ENCODE results near the gene ACOX1. TPM values are rescaled to one million over a fixed set of nuclear protein-coding genes. Genes with fewer than 3 reads are reported as not detected.

ACOX1 gene
- total and polyA plus RNA-seq, 9 donors = 10.6 to 53.0 (median 39.4) TPM

DNA sequence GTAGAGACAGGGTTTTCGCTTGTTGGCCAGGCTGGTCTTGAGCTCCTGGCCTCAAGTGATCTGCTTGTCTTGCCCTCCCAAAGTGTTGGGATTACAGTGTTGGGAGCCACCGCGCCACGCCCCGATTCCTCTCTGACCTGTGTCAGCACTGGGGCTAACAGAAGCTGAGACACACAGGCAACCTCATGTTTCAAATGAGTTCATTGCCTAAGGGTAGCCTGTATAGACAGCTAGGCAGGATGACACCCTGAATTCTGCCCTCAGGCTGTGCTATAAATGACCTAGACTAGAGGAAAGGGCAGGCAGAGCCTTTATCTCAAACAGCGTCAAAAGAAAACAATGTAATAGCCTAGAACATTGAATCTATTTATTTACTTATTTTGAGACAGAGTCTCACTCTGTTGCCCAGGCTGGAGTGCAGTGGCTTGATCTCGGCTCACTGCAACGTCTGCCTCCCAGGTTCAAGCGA is 19.4 kb upstream of the ACOX1 start:
- peak in 1 of 5 donors; percentile 4 for DNase-seq
- Histone ChIP-seq H3K4me3 (no peak overlapping the region), H3K4me1 (ENCODE audit: insufficient read depth) (no peaks in the 10 kb centered on the region), H3K9me3 (no peaks in the 10 kb centered on the region), H3K27ac (no peak overlapping the region), H3K27me3 (no peaks in the 10 kb centered on the region), H3K36me3 (no peaks in the 10 kb centered on the region)
- WGBS, 3 donors = 90 to 95% (median 90%) methylated on average over 9 of the region's 9 CpGs
- TF ChIP-seq, protein P1, sequence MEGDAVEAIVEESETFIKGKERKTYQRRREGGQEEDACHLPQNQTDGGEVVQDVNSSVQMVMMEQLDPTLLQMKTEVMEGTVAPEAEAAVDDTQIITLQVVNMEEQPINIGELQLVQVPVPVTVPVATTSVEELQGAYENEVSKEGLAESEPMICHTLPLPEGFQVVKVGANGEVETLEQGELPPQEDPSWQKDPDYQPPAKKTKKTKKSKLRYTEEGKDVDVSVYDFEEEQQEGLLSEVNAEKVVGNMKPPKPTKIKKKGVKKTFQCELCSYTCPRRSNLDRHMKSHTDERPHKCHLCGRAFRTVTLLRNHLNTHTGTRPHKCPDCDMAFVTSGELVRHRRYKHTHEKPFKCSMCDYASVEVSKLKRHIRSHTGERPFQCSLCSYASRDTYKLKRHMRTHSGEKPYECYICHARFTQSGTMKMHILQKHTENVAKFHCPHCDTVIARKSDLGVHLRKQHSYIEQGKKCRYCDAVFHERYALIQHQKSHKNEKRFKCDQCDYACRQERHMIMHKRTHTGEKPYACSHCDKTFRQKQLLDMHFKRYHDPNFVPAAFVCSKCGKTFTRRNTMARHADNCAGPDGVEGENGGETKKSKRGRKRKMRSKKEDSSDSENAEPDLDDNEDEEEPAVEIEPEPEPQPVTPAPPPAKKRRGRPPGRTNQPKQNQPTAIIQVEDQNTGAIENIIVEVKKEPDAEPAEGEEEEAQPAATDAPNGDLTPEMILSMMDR (IDR thresholded peaks at IDR 0.05) = no peak
- TF ChIP-seq POLR2A (IDR thresholded peaks at IDR 0.05) (no peak), EP300 (IDR thresholded peaks at IDR 0.05) (no peak)
- intact Hi-C loops (cut with DNase I) = no loop called here

DNA sequence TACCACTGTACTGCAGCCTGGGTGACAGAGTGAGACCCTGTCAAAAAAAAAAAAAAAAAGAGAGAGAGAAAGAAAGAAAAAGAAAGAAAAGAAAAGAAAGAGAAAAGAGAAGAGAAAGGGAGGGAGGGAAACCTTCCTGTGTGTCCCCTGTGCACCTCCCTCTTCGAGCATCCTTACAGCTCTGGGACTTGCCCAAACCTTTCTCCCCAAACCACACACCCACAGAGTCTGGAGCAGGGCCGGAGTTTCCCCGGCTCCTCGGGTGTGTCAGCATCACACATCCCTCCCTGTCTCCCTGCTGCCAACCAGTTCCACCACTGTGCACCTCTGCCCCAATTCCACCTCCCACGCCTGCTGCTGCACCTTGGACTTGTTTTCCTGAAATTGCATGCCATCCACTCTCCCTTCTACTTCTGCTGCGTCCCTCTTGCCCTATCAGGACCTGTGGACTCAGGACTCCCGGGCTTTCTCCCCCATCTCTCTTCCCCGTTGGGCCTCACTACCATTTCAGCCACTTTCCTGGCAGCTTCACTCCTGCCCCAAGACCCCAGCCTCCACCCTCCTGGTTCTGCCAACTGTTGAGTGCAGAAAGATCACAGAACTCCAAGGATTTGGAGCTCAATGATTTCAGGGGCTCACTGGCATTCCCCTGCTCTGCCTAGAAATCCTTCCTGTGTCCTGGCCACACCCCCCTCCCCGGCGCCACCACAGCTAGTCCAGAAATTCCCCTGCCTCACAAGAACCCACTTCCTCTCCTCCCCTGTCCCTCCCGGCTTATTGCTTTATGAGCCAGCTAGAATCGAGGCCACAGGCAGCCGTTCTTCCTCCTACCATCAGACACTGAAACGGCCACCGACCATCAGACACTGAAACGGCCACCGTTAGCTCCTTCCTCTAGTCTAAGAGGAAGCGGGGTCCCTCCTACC is 18.0 kb upstream of the ACOX1 start:
- no peaks in the 10 kb centered on the region for H3K4me1 ChIP-seq (ENCODE audit: insufficient read depth)
- no peaks in the 10 kb centered on the region for H3K36me3 ChIP-seq
- no peak for TF ChIP-seq EP300 (IDR thresholded peaks at IDR 0.05)
- TF ChIP-seq, protein P1 (IDR thresholded peaks at IDR 0.05) = no peak
- no peak for TF ChIP-seq POLR2A (IDR thresholded peaks at IDR 0.05)
- peak in 1 of 5 donors; percentile 11 for DNase-seq
- no peaks in the 10 kb centered on the region for H3K27me3 ChIP-seq
- intact Hi-C loops (cut with DNase I) = no loop called here
- WGBS, 3 donors = 30 to 35% (median 34%) methylated on average over 18 of the region's 18 CpGs
- H3K9me3 ChIP-seq = no peaks in the 10 kb centered on the region
- no peak overlapping the region for H3K27ac ChIP-seq
- H3K4me3 ChIP-seq = no peak overlapping the region

DNA sequence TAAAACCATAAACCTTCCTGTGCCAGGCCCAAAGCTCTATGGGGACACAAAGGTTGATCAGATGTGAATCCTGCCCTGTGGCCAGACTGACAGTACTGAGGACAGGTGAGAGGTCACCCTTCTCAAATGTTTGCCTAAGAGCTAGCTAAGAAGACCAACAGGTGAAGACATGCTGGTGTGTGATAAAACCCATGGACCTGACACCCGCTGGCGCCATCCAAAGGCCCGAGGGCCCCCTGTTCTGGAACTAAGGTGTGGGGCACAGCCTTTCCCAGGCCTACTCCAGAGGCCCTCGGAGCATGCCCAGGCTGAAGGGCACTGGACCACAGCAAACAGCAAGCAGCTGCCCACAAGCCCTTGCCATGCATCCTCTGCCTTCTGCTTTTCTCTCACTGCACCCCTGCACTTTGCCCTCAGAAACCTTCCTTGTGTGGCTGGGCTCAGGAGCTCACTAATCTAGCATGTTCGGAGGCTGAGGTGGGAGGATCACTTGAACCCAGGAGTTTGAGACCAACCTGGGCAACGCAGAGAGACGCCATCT is 16.5 kb upstream of the ACOX1 start:
- Histone ChIP-seq H3K36me3 (no peaks in the 10 kb centered on the region), H3K27ac (no peak overlapping the region), H3K4me3 (no peak overlapping the region), H3K9me3 (no peaks in the 10 kb centered on the region), H3K27me3 (no peaks in the 10 kb centered on the region), H3K4me1 (ENCODE audit: insufficient read depth) (no peaks in the 10 kb centered on the region)
- TF ChIP-seq, protein P1 (IDR thresholded peaks at IDR 0.05) = no peak
- TF ChIP-seq POLR2A (IDR thresholded peaks at IDR 0.05) (no peak), EP300 (IDR thresholded peaks at IDR 0.05) (no peak)
- 89 to 96% (median 94%) methylated on average over 7 of the region's 7 CpGs for WGBS, 3 donors
- intact Hi-C loops (cut with DNase I) = no loop called here
- DNase-seq = peak in 2 of 5 donors; percentile 3 to 13

DNA sequence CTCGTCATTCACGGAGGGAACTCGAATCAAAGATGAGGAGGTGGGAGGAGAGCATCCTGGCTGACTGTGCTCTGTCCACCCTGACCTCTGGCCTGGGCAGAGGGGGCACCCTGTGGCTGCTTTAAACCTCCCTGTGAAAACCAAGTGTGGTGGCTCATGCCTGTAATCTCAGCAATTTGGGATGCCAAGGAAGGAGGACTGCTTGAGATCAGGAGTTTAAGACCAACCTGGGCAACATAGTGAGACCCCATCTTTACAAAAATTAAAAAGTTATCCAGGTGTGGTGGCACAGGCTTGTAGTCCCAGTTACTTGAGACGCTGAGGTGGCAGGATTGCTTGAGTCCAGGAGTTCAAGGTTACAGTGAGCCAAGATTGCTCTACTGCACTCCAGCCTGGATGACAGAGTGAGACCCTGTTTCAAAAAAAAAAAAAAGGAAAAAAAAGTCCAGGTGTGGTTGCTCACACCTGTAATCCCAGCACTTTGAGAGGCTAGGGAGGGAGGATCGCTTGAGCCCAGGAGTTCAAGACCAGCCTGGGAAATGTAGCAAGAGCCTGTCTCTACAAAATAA is 15.9 kb upstream of the ACOX1 start:
- TF ChIP-seq EP300 (IDR thresholded peaks at IDR 0.05) (no peak), POLR2A (IDR thresholded peaks at IDR 0.05) (no peak)
- TF ChIP-seq, protein P1 (IDR thresholded peaks at IDR 0.05) = no peak
- no peaks in the 10 kb centered on the region for H3K27me3 ChIP-seq
- 87 to 91% (median 88%) methylated on average over 5 of the region's 5 CpGs for WGBS, 3 donors
- no peaks in the 10 kb centered on the region for H3K9me3 ChIP-seq
- no peak overlapping the region for H3K27ac ChIP-seq
- H3K4me3 ChIP-seq = no peak overlapping the region
- no peaks in the 10 kb centered on the region for H3K4me1 ChIP-seq (ENCODE audit: insufficient read depth)
- DNase-seq = peak in 1 of 5 donors; percentile 0
- H3K36me3 ChIP-seq = no peaks in the 10 kb centered on the region
- intact Hi-C loops (cut with DNase I) = no loop called here
